ENCODE measurements around the gene UBR2. TPM values are rescaled to one million over a fixed set of nuclear protein-coding genes. Genes with fewer than 3 reads are reported as not detected.
"Not testable (repeated sequence)": the region's sequence is repeated elsewhere in the genome, so short reads cannot be mapped to it uniquely, and the experiment has no call there.

The UBR2 gene
- total RNA-seq, 1 donor from 2014 or later = 17.8 TPM

DNA sequence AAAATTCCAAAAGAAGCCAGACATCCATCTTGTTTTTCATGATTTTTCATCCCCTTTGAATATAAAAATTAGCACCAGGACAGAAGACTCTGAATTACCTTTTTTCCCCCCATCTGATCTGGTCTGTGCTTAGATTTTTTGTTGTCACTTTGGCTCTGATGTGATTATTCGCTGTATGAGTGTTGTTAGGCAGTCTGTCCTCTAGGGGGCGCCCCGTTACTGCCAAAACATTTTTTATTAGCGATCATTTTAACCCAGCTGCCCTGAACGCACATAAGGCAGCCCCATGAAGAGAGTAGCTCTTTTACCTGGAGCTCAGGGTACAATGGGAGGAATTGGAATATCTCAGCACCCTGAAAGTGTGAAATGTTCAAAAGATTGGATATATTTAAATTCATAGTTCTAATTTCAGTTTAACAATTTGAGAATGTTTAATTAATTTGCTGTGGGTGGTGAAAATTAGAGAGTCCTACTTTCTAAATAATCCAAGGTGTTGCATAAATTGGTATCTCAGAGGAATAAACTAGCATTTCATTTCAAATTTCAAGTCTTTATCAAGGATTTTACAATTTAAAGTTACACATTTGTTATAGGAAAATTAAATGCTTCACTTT, 97.8 kb downstream of the UBR2 start:
- Histone ChIP-seq H3K4me3 (no peak overlapping the region), H3K36me3 (peaks cover 59 to 80% of the 10 kb centered on the region in 2 donors), H3K9me3 (no peaks in the 10 kb centered on the region), H3K27me3 (no peaks in the 10 kb centered on the region), H3K27ac (no peak overlapping the region), H3K4me1 (no peaks in the 10 kb centered on the region)
- intact Hi-C loops (cut with DNase I) = loop anchor here (1.0 to 2.0 kb wide), 3 partner anchors 65 to 237 kb away; no protein-coding TSS in a partner anchor
- TF ChIP-seq CTCF (IDR thresholded peaks at IDR 0.05) = peak; percentile 72 to 89 (median 85)
- peak in 1 of 2 donors; percentile 90 for DNase-seq (ENCODE audit: low spot score in 2 of 2)

DNA sequence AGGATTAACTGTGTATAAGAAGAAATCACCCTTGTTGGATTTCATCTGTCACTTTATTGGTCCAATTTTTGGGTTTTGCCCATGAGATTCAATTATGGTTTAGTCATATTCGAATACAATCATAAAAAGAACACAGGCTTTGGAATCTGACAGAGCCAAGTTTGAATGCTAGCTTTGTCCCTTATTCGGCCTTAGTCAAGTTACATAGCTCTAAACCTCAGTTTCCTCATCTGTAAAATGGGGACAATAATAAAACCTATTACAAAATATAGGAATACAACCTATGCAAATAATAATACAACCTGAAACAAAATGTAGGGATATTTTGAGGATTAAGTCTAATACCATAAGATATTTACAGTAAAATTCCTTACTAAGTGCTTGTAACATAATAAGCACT, 100.9 kb downstream of the UBR2 start:
- H3K27ac ChIP-seq = no peak overlapping the region
- intact Hi-C loops (cut with DNase I) = no loop called here
- no peaks in the 10 kb centered on the region for H3K27me3 ChIP-seq
- DNase-seq (ENCODE audit: low spot score in 2 of 2) = no peak
- H3K4me1 ChIP-seq = no peaks in the 10 kb centered on the region
- no peaks in the 10 kb centered on the region for H3K9me3 ChIP-seq
- peaks cover 54 to 79% of the 10 kb centered on the region in 2 donors for H3K36me3 ChIP-seq
- H3K4me3 ChIP-seq = no peak overlapping the region
- no peak for TF ChIP-seq CTCF (IDR thresholded peaks at IDR 0.05)

DNA sequence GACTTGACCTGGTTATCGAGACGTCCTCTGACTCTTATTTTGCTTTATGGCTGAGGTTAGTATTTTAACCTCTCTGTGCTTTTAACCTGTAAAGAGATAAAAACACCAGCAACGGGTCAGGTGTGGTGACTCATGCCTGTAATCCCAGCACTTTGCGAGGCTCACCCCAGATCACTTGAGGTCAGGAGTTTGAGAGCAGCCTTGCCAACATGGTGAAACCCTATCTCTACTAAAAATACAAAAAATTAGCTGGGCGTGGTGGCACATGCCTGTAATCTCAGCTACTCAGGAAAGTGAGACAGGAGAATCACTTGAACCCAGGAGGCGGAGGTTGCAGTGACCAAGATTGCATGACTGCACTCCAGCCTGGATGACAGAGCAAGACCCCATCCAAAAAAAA, 110.5 kb downstream of the UBR2 start:
- H3K4me1 ChIP-seq; H3K4me3 ChIP-seq; H3K27me3 ChIP-seq; H3K27ac ChIP-seq; intact Hi-C loops (cut with DNase I); H3K9me3 ChIP-seq; DNase-seq (ENCODE audit: low spot score in 2 of 2): not testable (repeated sequence)
- peaks cover 95 to 96% of the 10 kb centered on the region in 2 donors for H3K36me3 ChIP-seq

DNA sequence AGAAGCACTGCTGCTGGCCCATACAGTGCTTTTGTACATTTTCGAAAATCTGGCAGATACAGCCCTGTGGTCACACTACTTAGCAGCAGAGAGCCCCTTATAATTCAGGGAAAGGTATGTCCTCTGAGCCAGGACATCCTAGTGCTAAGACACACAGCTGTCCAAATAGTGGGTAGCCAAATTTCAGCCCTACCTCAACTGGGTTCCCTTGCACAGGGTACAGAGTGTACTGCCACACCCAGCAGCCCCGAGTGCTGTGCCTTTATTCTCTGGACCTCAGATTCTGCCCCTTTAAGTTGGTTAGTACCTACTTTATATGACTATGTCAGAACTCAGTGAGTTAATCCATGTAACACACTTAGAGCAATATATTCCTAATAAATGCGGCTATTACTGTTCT, 111.0 kb downstream of the UBR2 start:
- TF ChIP-seq CTCF (IDR thresholded peaks at IDR 0.05) = no peak
- no peak overlapping the region for H3K27ac ChIP-seq
- peaks cover 96% of the 10 kb centered on the region in 2 donors for H3K36me3 ChIP-seq
- no peaks in the 10 kb centered on the region for H3K9me3 ChIP-seq
- no peak for DNase-seq (ENCODE audit: low spot score in 2 of 2)
- H3K27me3 ChIP-seq = no peaks in the 10 kb centered on the region
- H3K4me3 ChIP-seq = no peak overlapping the region
- intact Hi-C loops (cut with DNase I) = no loop called here
- no peaks in the 10 kb centered on the region for H3K4me1 ChIP-seq

- H3K9me3 ChIP-seq = no peaks in the 10 kb centered on the region
- H3K4me1 ChIP-seq = no peaks in the 10 kb centered on the region
- peaks cover 93 to 96% of the 10 kb centered on the region in 2 donors for H3K36me3 ChIP-seq
- intact Hi-C loops (cut with DNase I) = no loop called here
- H3K27ac ChIP-seq = no peak overlapping the region
- DNase-seq (ENCODE audit: low spot score in 2 of 2) = no peak
- TF ChIP-seq CTCF (IDR thresholded peaks at IDR 0.05) = no peak
- H3K4me3 ChIP-seq = no peak overlapping the region
- H3K27me3 ChIP-seq = no peaks in the 10 kb centered on the region
Measured at GRCh38 chr6:42679358-42679757, 115.5 kb downstream of the UBR2 start.

DNA sequence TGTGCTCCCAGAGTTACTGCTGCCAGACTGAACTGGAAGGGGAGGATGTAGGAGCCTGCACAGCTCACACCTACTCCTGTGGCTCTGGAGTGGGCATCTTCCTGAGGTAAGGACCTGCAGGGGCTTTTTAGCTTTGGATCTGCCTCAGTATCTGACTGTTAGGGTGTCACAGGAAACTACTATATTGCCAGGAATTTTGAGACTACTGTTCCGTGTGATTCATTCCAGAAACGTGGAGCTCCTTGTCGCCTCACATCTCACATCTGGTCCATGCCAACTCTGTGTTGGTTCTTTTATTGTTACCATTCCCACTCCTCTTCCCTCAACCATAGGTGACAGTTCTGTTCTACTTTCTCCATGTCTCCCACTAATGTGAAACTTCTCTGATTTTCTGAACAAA, 124.5 kb downstream of the UBR2 start:
- Histone ChIP-seq H3K9me3 (no peaks in the 10 kb centered on the region), H3K4me3 (no peak overlapping the region), H3K27ac (no peak overlapping the region), H3K4me1 (peaks cover 5 to 18% of the 10 kb centered on the region in 2 donors), H3K27me3 (no peaks in the 10 kb centered on the region), H3K36me3 (peaks cover 44 to 76% of the 10 kb centered on the region in 2 donors)
- no peak for TF ChIP-seq CTCF (IDR thresholded peaks at IDR 0.05)
- intact Hi-C loops (cut with DNase I) = no loop called here
- no peak for DNase-seq (ENCODE audit: low spot score in 2 of 2)

Data from ascending aorta (tissue), 2 donors.